Measurements from ENCODE around the gene NHEJ1.

GRCh38 chr2:219168526-219168925, 7.9 kb upstream of the NHEJ1 start:
- TF ChIP-seq CTCF (IDR thresholded peaks at IDR 0.05; ENCODE audit: low read length) (no peak), EZH2 (IDR thresholded peaks at IDR 0.05; ENCODE audit: borderline replicate concordance, low read length) (no peak)

Data from OCI-LY1 (cell line).